Epithelial cell of proximal tubule (primary cell): ENCODE measurements around the gene NKPD1. TPM values are rescaled to one million over a fixed set of nuclear protein-coding genes. Genes with fewer than 3 reads are reported as not detected.
A peak's percentile ranks its signal among the peaks of the same experiment; 100 is the strongest.

ENCODE experiments used
- DNase-seq: peaks from one replicate; pipeline ENCODE4 v3.0.0-alpha.2; 2011; ENCODE audit warnings: low read depth
- H3K4me3 ChIP-seq: 2 replicates; pipeline ENCODE4 v1.5.1; 2011; ENCODE audit warnings: low read depth, mild to moderate bottlenecking, low read length
- total RNA-seq: library from RNA; depleted of rRNA; stranded (reverse); fragments of >200 nt; gene quantifications from 2 replicates; pipeline ENCODE4 v1.2.3, GENCODE V29; 2015
- TF ChIP-seq, protein P1 (sequence below): conservative IDR thresholded peaks from 2 replicates; pipeline ENCODE4 v1.5.1; 2012; ENCODE audit warnings: low read depth, mild to moderate bottlenecking, low read length

NKPD1 gene
- total RNA-seq, 1 donor from 2014 or later = not detected

DNA sequence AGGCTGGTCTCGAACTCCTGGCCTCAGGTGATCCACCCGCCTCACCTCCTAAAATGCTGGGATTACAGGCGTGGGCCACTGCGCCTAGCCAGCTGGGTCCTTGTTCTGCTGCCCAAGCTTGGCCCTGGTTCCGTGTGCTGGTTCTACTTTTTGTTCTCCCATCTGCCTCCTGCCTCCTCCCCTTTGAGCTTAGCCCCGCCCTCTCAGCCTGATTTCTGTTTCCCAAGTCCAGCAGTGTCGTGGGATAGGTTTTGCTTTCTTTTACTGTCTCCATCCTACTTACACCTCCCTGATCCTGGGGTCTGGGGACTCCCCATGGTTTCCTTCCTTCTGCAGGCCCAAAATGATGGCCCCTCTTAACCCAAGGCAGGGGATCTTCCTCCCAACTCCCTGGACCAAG is 20.2 kb upstream of the NKPD1 start:
- H3K4me3 ChIP-seq = no peak overlapping the region
- TF ChIP-seq, protein P1, sequence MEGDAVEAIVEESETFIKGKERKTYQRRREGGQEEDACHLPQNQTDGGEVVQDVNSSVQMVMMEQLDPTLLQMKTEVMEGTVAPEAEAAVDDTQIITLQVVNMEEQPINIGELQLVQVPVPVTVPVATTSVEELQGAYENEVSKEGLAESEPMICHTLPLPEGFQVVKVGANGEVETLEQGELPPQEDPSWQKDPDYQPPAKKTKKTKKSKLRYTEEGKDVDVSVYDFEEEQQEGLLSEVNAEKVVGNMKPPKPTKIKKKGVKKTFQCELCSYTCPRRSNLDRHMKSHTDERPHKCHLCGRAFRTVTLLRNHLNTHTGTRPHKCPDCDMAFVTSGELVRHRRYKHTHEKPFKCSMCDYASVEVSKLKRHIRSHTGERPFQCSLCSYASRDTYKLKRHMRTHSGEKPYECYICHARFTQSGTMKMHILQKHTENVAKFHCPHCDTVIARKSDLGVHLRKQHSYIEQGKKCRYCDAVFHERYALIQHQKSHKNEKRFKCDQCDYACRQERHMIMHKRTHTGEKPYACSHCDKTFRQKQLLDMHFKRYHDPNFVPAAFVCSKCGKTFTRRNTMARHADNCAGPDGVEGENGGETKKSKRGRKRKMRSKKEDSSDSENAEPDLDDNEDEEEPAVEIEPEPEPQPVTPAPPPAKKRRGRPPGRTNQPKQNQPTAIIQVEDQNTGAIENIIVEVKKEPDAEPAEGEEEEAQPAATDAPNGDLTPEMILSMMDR = no peak
- DNase-seq = no peak

DNA sequence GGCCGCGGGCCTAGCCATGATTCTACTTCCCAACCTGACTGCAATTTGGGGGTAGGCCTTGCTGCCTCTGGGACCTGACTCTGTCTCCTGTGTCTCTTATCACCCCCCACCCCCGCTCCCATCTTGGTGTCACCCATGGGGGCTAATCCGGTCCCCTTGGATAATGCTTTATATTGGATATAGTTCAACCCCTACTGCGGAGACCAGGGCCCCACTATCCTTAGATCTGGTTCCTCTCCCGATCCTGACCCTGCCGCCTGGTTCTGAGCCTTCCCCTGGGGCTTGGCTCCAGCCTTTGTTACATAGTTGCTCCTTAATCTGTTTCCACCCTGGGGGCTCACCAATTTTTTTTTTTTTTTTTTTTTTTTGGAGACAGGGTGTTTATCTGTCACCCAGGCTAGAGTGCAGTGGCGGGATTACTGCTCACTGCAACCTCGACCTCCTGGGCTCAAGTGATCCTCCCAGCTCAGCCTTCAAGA is 19.1 kb upstream of the NKPD1 start:
- TF ChIP-seq, protein P1 = no peak
- H3K4me3 ChIP-seq = peak overlapping the region; percentile 98
- no peak for DNase-seq

- TF ChIP-seq, protein P1 = no peak
- no peak for DNase-seq
- peak overlapping the region; percentile 98 for H3K4me3 ChIP-seq
Measured at GRCh38 chr19:45179072-45179891, 18.5 kb upstream of the NKPD1 start.

DNA sequence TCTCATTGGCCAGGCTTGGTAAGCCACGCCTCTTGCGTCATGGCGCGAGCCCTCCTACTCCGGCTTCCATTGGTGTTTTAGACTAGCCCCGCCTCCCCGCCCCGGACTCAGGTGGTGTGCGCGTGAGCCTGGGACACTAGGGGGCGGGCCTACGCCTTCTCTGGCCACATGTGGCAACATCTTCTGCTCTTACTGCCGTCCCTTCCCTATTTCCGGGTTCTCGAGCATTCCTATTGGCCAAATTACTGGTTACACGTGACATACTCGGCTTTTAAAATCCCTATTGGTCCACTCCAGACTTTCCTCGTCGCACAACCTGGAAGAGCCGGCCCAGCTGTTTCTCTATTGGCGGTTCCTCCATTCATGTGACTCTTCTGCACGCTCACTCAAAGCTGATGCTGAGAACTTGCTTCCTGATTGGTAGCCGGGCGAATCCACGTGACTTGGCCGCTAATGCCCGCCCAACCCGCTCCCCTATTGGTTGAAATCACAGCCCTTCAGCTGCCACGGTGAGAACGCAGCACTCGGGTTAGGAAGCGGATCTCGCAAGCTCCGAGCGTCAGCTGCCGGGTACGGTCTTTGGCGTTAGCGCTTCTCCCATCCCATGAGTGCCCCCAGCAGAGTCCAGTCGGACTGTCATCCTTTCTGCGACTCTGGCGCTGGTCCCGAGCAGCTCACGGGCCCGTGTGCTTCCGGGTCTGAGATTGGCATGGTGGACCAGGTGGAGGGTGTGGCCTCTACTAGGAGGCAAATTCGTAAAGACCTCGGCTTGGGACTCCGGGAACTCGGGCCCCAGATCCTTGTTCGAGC is 17.7 kb upstream of the NKPD1 start, which contains the start of gene BLOC1S3:
TSS of gene BLOC1S3 (plus strand) at position 523 of the 810 bp plus-strand sequence. CDS start 513 bp downstream, outside the sequence.
- TF ChIP-seq, protein P1 = peak; percentile 26
- H3K4me3 ChIP-seq = peak within 1 kb of the TSS; percentile 98
- peak; percentile 100 for DNase-seq

- TF ChIP-seq, protein P1 = no peak
- DNase-seq = peak; percentile 20
Measured at GRCh38 chr19:45177817-45178261, 17.1 kb upstream of the NKPD1 start, which contains the start of gene TRAPPC6A. TSS of gene TRAPPC6A (minus strand) at chr19:45178237. CDS start at chr19:45178218, 19 bp downstream.

DNA sequence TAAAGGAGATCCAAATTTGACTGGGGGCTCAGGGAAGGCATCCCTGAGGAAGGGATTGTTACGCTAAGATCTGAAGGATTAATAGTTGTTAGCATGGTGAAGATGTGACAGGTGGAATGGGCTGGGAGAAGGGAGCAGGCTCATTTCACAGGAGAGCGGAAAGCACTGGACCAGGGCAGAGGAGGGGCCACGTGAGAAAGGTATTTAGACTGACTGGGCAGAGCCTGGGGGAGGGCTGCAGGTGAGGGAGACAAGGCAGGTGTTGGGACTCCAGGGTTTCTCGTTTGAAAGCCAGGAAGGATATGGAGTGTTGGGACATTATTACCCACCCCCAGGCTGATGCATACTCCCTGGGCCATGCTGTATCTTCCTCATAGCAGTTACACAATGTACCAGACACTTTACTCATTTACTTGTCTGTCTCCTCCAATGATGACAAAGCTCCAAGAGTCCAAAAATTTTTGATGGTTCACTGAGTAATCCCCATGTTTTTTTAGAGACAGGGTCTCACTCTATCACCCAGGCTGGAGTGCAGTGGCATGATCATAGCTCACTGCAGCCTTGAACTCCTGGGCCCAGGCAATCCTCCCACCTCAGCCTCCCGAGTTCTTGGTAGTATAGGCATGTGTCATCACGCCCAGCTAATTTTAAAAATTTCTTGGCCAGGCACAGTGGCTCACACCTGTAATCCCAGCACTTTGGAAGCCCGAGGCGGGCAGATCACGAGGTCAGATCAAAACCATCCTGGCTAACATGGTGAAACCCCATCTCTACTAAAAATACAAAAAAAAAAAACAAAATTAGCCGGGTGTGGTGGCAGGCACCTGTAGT is 14.9 kb upstream of the NKPD1 start:
- no peak overlapping the region for H3K4me3 ChIP-seq
- no peak for DNase-seq
- TF ChIP-seq, protein P1 = no peak

More at GRCh38 chr19:45177817-45178261, 17.1 kb upstream of the NKPD1 start, which contains the start of gene TRAPPC6A:
- peak within 1 kb of the TSS; percentile 98 for H3K4me3 ChIP-seq
